Loucy (cell line): ENCODE measurements around the gene SPTB.

Experiments used
- H2AFZ ChIP-seq: fragments of 200-600 bp; sonication (generic); 2 replicates; pipeline ENCODE4 v1.6.0; 2016; ENCODE audit warnings: antibody characterized with exemption, mild to moderate bottlenecking, low read length, moderate library complexity
- H3F3A ChIP-seq: fragments of 200-600 bp; 2 replicates; pipeline ENCODE4 v1.6.0; 2016; ENCODE audit warnings: antibody characterized with exemption, low read depth, mild to moderate bottlenecking
- H3K27me3 ChIP-seq: fragments of 200-600 bp; sonication (generic); 2 replicates; pipeline ENCODE4 v1.6.1; 2014; ENCODE audit warnings: low read length, mild to moderate bottlenecking; ENCODE audit not compliant: insufficient read depth, poor library complexity, severe bottlenecking
- H3K36me3 ChIP-seq: fragments of 200-600 bp; sonication (generic); 2 replicates; pipeline ENCODE4 v1.6.1; 2016; ENCODE audit warnings: low read length; ENCODE audit not compliant: insufficient read depth
- H3K4me1 ChIP-seq: fragments of 200-600 bp; sonication (generic); 2 replicates; pipeline ENCODE4 v1.5.1; 2014; ENCODE audit warnings: low read length, mild to moderate bottlenecking; ENCODE audit not compliant: insufficient read depth, poor library complexity, severe bottlenecking
- H3K4me2 ChIP-seq: fragments of 200-600 bp; sonication (generic); 2 replicates; pipeline ENCODE4 v1.6.0; 2014; ENCODE audit warnings: antibody characterized with exemption, low read length, low read depth, mild to moderate bottlenecking; ENCODE audit not compliant: poor library complexity, severe bottlenecking
- H3K4me3 ChIP-seq: fragments of 200-600 bp; sonication (generic); 2 replicates; pipeline ENCODE4 v1.5.1; 2014; ENCODE audit warnings: low read length, mild to moderate bottlenecking, mixed read lengths; ENCODE audit not compliant: poor library complexity, severe bottlenecking
- H3K79me2 ChIP-seq: fragments of 200-600 bp; sonication (generic); 2 replicates; pipeline ENCODE4 v1.6.1; 2014; ENCODE audit warnings: low read length; ENCODE audit not compliant: insufficient read depth
- H3K9ac ChIP-seq: fragments of 200-600 bp; sonication (generic); 2 replicates; pipeline ENCODE4 v1.6.0; 2014; ENCODE audit warnings: mild to moderate bottlenecking, low read depth, low read length, moderate library complexity; ENCODE audit not compliant: poor library complexity, severe bottlenecking
- H3K9me2 ChIP-seq: fragments of 200-600 bp; sonication (generic); replicated peaks from 2 replicates; pipeline ENCODE4 v1.6.1; 2016; ENCODE audit warnings: low read depth, low read length, mixed read lengths
- H3K9me3 ChIP-seq: fragments of 200-600 bp; sonication (generic); 2 replicates; pipeline ENCODE4 v1.6.1; 2014; ENCODE audit warnings: mild to moderate bottlenecking, antibody characterized with exemption, low read length, low read depth; ENCODE audit not compliant: insufficient read depth
- H4K20me1 ChIP-seq: fragments of 200-600 bp; sonication (generic); 2 replicates; pipeline ENCODE4 v1.6.0; 2014; ENCODE audit warnings: antibody characterized with exemption, low read length, mild to moderate bottlenecking; ENCODE audit not compliant: insufficient read depth, poor library complexity, severe bottlenecking
- EZH2phosphoT487 ChIP-seq: fragments of 200-600 bp; IDR thresholded peaks from 2 replicates; pipeline ENCODE4 v1.6.1; 2018; ENCODE audit warnings: antibody characterized with exemption, mild to moderate bottlenecking, moderate library complexity, borderline replicate concordance
- TF ChIP-seq, protein P1 (sequence below): fragments of 200-600 bp; sonication (generic); conservative IDR thresholded peaks from 2 replicates; pipeline ENCODE4 v1.5.1; 2014; ENCODE audit warnings: mild to moderate bottlenecking, antibody characterized with exemption, low read length

Gene SPTB

DNA sequence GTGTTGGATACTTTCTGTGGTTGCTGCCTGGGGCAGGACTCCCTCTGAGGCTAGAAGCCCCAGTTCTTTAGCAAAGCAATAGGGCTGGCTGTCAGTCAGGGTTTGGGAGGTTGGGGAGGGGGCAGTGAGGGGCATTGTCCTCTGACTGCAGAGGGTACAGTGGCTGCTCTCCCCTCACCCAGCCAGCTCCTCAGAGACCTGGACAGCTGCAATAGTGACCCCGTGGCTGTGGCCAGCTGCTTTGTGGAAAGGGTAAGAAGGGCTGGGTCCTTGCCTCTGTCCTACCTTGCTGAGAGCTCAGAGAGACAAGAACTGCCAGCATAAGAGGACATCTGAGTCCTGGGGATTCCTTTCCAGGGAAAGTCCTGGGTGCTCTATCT, 149.7 kb downstream of the SPTB start:
- Histone ChIP-seq H3K4me1 (peaks cover 17% of the 10 kb centered on the region), H3K79me2 (peaks cover 15% of the 10 kb centered on the region; the same call in 1 of the 2 replicates), H3K4me3 (no peak overlapping the region), H3K27me3 (no peaks in the 10 kb centered on the region), H3K9me2 (no peaks in the 10 kb centered on the region), H3K9me3 (no peaks in the 10 kb centered on the region), H4K20me1 (peaks cover under 1% of the 10 kb centered on the region), H3K9ac (no peak overlapping the region), H3K36me3 (peaks cover 60% of the 10 kb centered on the region; the same call in 1 of the 2 replicates), H2AFZ (no peak overlapping the region), H3F3A (no peaks in the 10 kb centered on the region), H3K4me2 (no peak overlapping the region)
- TF ChIP-seq, protein P1, sequence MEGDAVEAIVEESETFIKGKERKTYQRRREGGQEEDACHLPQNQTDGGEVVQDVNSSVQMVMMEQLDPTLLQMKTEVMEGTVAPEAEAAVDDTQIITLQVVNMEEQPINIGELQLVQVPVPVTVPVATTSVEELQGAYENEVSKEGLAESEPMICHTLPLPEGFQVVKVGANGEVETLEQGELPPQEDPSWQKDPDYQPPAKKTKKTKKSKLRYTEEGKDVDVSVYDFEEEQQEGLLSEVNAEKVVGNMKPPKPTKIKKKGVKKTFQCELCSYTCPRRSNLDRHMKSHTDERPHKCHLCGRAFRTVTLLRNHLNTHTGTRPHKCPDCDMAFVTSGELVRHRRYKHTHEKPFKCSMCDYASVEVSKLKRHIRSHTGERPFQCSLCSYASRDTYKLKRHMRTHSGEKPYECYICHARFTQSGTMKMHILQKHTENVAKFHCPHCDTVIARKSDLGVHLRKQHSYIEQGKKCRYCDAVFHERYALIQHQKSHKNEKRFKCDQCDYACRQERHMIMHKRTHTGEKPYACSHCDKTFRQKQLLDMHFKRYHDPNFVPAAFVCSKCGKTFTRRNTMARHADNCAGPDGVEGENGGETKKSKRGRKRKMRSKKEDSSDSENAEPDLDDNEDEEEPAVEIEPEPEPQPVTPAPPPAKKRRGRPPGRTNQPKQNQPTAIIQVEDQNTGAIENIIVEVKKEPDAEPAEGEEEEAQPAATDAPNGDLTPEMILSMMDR: no peak
- TF ChIP-seq EZH2phosphoT487: no peak

DNA sequence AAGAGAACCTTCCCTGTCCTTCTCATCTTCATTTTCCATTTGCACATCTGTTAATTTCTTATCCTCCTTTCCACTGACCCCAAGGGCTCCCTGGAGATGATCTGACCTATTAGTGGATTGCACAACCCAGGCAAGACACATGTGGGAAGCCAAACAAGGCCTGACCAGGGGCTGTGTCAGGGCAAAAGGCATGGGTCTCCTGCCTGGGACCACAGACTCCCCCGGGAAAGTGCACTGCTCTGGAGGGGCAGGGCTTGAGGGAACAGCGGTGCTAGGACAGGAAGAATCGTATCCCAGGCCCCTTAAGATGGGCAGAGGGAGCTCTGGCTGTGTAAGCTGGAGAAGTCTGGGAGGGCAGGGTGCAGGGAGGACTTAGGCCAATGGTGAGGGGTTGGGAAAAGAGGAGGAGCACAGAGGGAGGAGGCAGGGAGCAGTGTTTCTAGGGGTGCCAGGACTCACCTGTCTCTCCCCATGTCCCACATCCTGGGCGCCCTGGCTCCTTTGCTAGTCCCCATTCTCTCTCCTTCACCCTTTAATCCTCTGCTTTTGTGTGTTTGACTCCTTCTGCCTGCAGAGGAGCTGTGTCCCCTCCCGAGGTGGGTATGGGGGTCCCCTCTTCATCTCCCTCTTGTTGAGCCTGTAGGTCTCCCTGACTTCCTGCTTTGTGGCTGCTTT, 150.2 kb downstream of the SPTB start:
- H2AFZ ChIP-seq: no peak overlapping the region
- no peak for TF ChIP-seq EZH2phosphoT487
- TF ChIP-seq, protein P1: no peak
- no peak overlapping the region for H3K9ac ChIP-seq
- H3K4me2 ChIP-seq: no peak overlapping the region
- H3K9me2 ChIP-seq: no peaks in the 10 kb centered on the region
- no peak overlapping the region for H3K4me3 ChIP-seq
- peaks cover 22% of the 10 kb centered on the region for H3K4me1 ChIP-seq
- peaks cover 60% of the 10 kb centered on the region; the same call in 1 of the 2 replicates for H3K36me3 ChIP-seq
- no peaks in the 10 kb centered on the region for H3K9me3 ChIP-seq
- no peaks in the 10 kb centered on the region for H3K27me3 ChIP-seq
- H3F3A ChIP-seq: no peaks in the 10 kb centered on the region
- H3K79me2 ChIP-seq: peaks cover 20% of the 10 kb centered on the region; the same call in 1 of the 2 replicates
- H4K20me1 ChIP-seq: peaks cover 6% of the 10 kb centered on the region

DNA sequence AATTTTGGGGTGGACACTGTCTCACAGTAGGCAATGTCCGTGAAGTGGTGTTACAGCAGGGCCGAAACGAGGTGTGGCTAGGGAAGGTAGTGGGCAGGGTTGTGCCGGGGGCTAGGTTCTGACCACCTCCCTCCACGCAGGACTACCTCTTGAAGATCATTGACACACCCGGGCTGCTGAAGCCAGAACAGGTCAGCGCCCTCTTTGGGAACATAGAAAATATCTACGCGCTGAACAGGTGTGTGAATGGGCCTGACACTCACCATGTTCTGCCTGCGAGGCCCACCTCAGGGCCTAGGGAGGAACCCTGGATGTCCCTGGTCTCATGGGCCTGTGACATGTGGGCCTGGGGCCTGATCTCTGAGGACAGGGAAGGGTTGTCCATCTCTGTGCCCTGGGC, 150.9 kb downstream of the SPTB start:
- Histone ChIP-seq H3K4me3 (no peak overlapping the region), H3K4me2 (no peak overlapping the region), H3K9me2 (no peaks in the 10 kb centered on the region), H3K36me3 (peaks cover 60% of the 10 kb centered on the region; the same call in 1 of the 2 replicates), H3K9me3 (no peaks in the 10 kb centered on the region), H4K20me1 (peaks cover 8% of the 10 kb centered on the region), H3K79me2 (peaks cover 27% of the 10 kb centered on the region; the same call in 1 of the 2 replicates), H3K9ac (no peak overlapping the region), H3K4me1 (peaks cover 21% of the 10 kb centered on the region), H3F3A (no peaks in the 10 kb centered on the region), H3K27me3 (no peaks in the 10 kb centered on the region), H2AFZ (no peak overlapping the region)
- TF ChIP-seq EZH2phosphoT487: no peak

DNA sequence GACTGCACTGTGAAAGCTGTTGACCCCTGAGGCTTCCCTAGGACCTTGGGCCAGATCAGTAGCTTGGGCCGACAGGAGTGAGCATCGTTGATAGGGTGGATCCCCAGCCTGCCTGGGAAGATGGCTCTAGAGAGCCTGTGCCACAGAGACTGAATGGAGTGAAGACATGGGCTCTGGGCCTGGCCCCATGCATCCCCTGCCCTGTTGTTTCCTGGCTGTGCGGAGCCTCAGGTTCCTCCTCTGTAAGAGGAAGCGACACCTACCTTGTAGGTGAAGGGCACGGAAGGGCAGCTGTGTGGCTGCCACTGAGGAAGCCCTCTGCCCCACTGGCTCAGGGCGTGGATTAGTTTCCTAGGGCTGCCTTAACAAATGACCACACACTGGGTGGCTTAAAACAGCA, 151.6 kb downstream of the SPTB start:
- H4K20me1 ChIP-seq: peaks cover 8% of the 10 kb centered on the region
- no peak for TF ChIP-seq EZH2phosphoT487
- TF ChIP-seq, protein P1: no peak
- H3F3A ChIP-seq: no peaks in the 10 kb centered on the region
- H3K27me3 ChIP-seq: no peaks in the 10 kb centered on the region
- H3K9me2 ChIP-seq: no peaks in the 10 kb centered on the region
- peaks cover 20% of the 10 kb centered on the region for H3K4me1 ChIP-seq
- peaks cover 55% of the 10 kb centered on the region; the same call in 1 of the 2 replicates for H3K36me3 ChIP-seq
- no peak overlapping the region for H2AFZ ChIP-seq
- no peaks in the 10 kb centered on the region for H3K9me3 ChIP-seq
- H3K4me3 ChIP-seq: no peak overlapping the region
- H3K9ac ChIP-seq: no peak overlapping the region
- peaks cover 34% of the 10 kb centered on the region; the same call in 1 of the 2 replicates for H3K79me2 ChIP-seq
- H3K4me2 ChIP-seq: no peak overlapping the region
